Panc1 (cell line): ENCODE results near the gene TBX1.

ENCODE experiments used
- POLR2AphosphoS5 ChIP-seq: IDR thresholded peaks from 2 replicates; pipeline ENCODE4 v1.6.1; 2012; ENCODE audit warnings: mild to moderate bottlenecking, low read depth, low read length, moderate library complexity
- TF ChIP-seq, protein P1 (sequence below): fragments of 450-650 bp; IDR thresholded peaks from 2 replicates; pipeline ENCODE4 v1.5.1; 2017; ENCODE audit warnings: mild to moderate bottlenecking

DNA sequence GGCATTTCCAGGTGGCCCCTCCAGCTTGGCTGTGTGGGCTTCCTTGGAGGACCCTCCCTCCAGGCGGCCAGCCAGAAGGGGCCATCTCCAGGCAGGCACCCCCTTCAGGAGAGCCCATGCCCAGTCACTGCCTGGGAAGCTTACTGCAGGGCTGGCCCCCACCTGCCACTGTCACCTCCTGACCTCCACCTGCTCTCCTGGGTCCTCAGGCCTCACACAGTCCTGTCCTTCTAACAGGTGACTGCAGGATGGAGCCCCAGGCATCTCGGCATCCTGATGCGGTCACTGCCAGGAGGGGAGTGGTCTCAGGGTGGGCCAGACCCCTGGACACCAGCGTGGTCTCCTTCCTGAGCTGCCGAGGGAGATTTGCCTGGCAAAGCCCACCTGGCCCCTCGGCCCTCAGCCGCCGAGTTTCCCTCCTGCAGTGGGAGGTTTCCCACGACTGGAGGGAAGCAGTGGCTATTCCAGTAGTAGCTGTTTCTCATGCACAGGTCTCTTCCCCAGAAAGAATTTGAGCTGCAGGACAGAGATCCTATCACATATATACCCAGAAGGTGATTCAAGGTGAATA, 13.0 kb downstream of the TBX1 start:
- no peak for TF ChIP-seq POLR2AphosphoS5
- TF ChIP-seq, protein P1, sequence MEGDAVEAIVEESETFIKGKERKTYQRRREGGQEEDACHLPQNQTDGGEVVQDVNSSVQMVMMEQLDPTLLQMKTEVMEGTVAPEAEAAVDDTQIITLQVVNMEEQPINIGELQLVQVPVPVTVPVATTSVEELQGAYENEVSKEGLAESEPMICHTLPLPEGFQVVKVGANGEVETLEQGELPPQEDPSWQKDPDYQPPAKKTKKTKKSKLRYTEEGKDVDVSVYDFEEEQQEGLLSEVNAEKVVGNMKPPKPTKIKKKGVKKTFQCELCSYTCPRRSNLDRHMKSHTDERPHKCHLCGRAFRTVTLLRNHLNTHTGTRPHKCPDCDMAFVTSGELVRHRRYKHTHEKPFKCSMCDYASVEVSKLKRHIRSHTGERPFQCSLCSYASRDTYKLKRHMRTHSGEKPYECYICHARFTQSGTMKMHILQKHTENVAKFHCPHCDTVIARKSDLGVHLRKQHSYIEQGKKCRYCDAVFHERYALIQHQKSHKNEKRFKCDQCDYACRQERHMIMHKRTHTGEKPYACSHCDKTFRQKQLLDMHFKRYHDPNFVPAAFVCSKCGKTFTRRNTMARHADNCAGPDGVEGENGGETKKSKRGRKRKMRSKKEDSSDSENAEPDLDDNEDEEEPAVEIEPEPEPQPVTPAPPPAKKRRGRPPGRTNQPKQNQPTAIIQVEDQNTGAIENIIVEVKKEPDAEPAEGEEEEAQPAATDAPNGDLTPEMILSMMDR: no peak
